Panc1 (cell line): ENCODE results near the gene CRY2.

ENCODE experiments used
- POLR2AphosphoS5 ChIP-seq: IDR thresholded peaks from 2 replicates; pipeline ENCODE4 v1.6.1; 2012; ENCODE audit warnings: mild to moderate bottlenecking, low read depth, low read length, moderate library complexity
- TF ChIP-seq, protein P1 (sequence below): fragments of 450-650 bp; IDR thresholded peaks from 2 replicates; pipeline ENCODE4 v1.5.1; 2017; ENCODE audit warnings: mild to moderate bottlenecking
- TF ChIP-seq, protein P2 (sequence below), 2 experiments: IDR thresholded peaks; 2 replicates each; pipeline ENCODE4 v1.6.1; 2011 to 2012; ENCODE audit warnings: low read depth in 2 of 2, control low read depth in 1 of 2, low read length in 1 of 2, mild to moderate bottlenecking in 1 of 2, moderate library complexity in 1 of 2; ENCODE audit not compliant: insufficient read depth in 1 of 2

DNA sequence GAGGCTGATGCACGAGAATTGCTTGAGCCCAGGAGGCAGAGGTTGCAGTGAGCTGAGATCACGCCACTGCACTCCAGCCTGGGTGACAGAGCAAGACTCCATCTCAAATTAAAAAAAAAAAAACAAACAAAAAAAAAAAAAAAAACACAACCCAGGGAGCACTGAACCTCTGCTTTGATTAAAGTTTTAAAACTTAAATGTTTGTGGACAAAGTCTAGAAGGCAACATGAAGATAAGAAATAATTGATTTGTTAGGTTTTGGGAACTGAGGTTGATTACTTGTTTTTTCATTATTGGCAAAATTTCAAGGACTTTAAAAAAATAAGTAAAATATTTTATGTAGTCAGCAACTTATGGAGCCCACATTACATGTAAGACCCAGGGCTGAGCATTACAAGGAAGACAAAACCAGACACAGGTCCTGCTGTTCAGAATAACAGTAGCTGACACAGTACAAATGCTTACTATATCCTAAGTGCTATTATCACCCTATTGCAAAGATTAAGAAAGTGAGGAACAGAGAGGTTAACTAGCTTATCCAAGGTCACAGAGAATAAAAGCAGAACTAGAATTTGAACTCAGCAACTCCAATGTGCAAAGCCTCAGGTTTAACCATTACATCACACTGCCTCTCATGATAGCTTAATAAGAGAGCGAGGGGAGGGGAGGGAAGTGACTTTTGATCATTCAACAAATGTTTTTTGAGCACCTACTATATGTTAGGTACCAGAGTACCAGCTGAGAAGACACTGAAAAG is 2.3 kb upstream of the CRY2 start:
- TF ChIP-seq, protein P1, sequence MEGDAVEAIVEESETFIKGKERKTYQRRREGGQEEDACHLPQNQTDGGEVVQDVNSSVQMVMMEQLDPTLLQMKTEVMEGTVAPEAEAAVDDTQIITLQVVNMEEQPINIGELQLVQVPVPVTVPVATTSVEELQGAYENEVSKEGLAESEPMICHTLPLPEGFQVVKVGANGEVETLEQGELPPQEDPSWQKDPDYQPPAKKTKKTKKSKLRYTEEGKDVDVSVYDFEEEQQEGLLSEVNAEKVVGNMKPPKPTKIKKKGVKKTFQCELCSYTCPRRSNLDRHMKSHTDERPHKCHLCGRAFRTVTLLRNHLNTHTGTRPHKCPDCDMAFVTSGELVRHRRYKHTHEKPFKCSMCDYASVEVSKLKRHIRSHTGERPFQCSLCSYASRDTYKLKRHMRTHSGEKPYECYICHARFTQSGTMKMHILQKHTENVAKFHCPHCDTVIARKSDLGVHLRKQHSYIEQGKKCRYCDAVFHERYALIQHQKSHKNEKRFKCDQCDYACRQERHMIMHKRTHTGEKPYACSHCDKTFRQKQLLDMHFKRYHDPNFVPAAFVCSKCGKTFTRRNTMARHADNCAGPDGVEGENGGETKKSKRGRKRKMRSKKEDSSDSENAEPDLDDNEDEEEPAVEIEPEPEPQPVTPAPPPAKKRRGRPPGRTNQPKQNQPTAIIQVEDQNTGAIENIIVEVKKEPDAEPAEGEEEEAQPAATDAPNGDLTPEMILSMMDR: no peak
- TF ChIP-seq POLR2AphosphoS5: no peak
- TF ChIP-seq, protein P2, sequence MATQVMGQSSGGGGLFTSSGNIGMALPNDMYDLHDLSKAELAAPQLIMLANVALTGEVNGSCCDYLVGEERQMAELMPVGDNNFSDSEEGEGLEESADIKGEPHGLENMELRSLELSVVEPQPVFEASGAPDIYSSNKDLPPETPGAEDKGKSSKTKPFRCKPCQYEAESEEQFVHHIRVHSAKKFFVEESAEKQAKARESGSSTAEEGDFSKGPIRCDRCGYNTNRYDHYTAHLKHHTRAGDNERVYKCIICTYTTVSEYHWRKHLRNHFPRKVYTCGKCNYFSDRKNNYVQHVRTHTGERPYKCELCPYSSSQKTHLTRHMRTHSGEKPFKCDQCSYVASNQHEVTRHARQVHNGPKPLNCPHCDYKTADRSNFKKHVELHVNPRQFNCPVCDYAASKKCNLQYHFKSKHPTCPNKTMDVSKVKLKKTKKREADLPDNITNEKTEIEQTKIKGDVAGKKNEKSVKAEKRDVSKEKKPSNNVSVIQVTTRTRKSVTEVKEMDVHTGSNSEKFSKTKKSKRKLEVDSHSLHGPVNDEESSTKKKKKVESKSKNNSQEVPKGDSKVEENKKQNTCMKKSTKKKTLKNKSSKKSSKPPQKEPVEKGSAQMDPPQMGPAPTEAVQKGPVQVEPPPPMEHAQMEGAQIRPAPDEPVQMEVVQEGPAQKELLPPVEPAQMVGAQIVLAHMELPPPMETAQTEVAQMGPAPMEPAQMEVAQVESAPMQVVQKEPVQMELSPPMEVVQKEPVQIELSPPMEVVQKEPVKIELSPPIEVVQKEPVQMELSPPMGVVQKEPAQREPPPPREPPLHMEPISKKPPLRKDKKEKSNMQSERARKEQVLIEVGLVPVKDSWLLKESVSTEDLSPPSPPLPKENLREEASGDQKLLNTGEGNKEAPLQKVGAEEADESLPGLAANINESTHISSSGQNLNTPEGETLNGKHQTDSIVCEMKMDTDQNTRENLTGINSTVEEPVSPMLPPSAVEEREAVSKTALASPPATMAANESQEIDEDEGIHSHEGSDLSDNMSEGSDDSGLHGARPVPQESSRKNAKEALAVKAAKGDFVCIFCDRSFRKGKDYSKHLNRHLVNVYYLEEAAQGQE (IDR thresholded peaks at IDR 0.05; ENCODE audit: insufficient read depth in 1 of 2, low read depth in 2 of 2, low read length in 1 of 2): no peak
